Measurements from ENCODE around the gene SPAG16.

DNA sequence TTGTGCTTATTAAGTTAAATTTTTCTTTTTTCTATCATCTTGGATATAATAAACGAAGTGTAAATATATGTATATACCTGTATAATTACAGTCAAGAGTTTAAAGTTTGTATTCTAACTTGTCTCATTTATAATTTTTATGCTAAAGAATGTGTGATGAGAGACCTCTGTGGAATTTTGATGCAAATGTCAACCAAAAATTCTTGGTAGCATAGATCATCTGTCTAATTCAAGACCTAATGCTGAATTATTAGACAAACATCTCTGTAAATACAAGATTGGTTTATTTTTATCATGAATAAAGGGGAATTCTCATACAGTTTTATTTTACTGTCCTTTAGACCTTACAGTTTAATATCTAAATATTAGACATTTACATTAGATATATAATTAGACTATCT lies 977.4 kb downstream of the SPAG16 start:
- TF ChIP-seq CTCF (IDR thresholded peaks at IDR 0.05; ENCODE audit: insufficient read depth, low read length) (no peak), POLR2AphosphoS5 (IDR thresholded peaks at IDR 0.05; ENCODE audit: low read depth) (no peak), REST (IDR thresholded peaks at IDR 0.05; ENCODE audit: insufficient replicate concordance, low read depth) (no peak)

All from HL-60 (cell line).